Osteocyte (in vitro differentiated cells): ENCODE results near the gene BCL2. TPM values are rescaled to one million over a fixed set of nuclear protein-coding genes. Genes with fewer than 3 reads are reported as not detected.
"Not testable (repeated sequence)": the region's sequence is repeated elsewhere in the genome, so short reads cannot be mapped to it uniquely, and the experiment has no call there.

Source experiments
- DNase-seq: peaks from one replicate; pipeline ENCODE4 v3.0.0; 2021; ENCODE audit warnings: mixed read lengths; ENCODE audit not compliant: unreplicated experiment; ENCODE audit errors: extremely low spot score
- H3K27ac Mint-ChIP-seq: one replicate; pipeline ENCODE4 v1.8.0; 2021; ENCODE audit warnings: mild to moderate bottlenecking, mixed read lengths; ENCODE audit not compliant: unreplicated experiment
- H3K27me3 Mint-ChIP-seq: one replicate; pipeline ENCODE4 v1.8.0; 2021; ENCODE audit warnings: mixed read lengths; ENCODE audit not compliant: unreplicated experiment
- H3K36me3 Mint-ChIP-seq: one replicate; pipeline ENCODE4 v1.8.0; 2021; ENCODE audit warnings: mixed read lengths; ENCODE audit not compliant: unreplicated experiment
- H3K4me1 Mint-ChIP-seq: one replicate; pipeline ENCODE4 v1.8.0; 2021; ENCODE audit warnings: mixed read lengths; ENCODE audit not compliant: unreplicated experiment
- H3K4me3 Mint-ChIP-seq: one replicate; pipeline ENCODE4 v1.8.0; 2021; ENCODE audit warnings: mild to moderate bottlenecking, moderate library complexity, mixed read lengths; ENCODE audit not compliant: unreplicated experiment
- H3K9me3 Mint-ChIP-seq: one replicate; pipeline ENCODE4 v1.8.0; 2021; ENCODE audit warnings: mixed read lengths; ENCODE audit not compliant: unreplicated experiment
- total RNA-seq: library from RNA; stranded (reverse); gene quantifications from 2 replicates; pipeline ENCODE4 v1.2.1, GENCODE V29; 2021
- TF ChIP-seq, protein P1 (sequence below): fragments of 200-600 bp; sonication (generic); IDR thresholded peaks from 2 replicates; pipeline ENCODE4 v1.5.0; 2021; ENCODE audit warnings: antibody characterized with exemption, mild to moderate bottlenecking, moderate library complexity

Gene BCL2
- total RNA-seq, 1 donor from 2014 or later: 3.2 TPM

DNA sequence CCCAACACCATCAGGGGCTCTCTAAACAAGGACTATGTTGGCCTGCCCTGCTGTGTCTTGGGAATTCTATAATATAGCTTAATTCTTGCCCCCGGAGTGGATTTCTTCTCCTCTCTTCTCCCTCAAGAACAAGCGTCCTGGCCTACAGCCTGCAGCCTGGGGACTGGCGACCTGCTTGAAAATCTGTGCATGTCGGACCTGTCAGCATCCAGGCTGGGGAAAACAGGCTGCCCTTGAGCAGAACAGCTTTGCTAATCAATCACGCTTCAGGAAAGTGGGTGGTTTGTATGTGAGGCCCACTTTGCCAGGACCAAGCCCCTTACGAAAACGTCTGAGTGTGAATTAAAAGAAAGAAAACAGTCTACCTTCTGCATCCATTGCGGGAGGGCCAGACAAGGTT, 116.7 kb downstream of the BCL2 start:
- Mint-ChIP-seq H3K27ac (no peak overlapping the region), H3K4me1 (no peaks in the 10 kb centered on the region), H3K4me3 (no peak overlapping the region), H3K36me3 (no peaks in the 10 kb centered on the region), H3K27me3 (no peaks in the 10 kb centered on the region), H3K9me3 (no peaks in the 10 kb centered on the region)
- no peak for DNase-seq
- TF ChIP-seq, protein P1, sequence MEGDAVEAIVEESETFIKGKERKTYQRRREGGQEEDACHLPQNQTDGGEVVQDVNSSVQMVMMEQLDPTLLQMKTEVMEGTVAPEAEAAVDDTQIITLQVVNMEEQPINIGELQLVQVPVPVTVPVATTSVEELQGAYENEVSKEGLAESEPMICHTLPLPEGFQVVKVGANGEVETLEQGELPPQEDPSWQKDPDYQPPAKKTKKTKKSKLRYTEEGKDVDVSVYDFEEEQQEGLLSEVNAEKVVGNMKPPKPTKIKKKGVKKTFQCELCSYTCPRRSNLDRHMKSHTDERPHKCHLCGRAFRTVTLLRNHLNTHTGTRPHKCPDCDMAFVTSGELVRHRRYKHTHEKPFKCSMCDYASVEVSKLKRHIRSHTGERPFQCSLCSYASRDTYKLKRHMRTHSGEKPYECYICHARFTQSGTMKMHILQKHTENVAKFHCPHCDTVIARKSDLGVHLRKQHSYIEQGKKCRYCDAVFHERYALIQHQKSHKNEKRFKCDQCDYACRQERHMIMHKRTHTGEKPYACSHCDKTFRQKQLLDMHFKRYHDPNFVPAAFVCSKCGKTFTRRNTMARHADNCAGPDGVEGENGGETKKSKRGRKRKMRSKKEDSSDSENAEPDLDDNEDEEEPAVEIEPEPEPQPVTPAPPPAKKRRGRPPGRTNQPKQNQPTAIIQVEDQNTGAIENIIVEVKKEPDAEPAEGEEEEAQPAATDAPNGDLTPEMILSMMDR: no peak

DNA sequence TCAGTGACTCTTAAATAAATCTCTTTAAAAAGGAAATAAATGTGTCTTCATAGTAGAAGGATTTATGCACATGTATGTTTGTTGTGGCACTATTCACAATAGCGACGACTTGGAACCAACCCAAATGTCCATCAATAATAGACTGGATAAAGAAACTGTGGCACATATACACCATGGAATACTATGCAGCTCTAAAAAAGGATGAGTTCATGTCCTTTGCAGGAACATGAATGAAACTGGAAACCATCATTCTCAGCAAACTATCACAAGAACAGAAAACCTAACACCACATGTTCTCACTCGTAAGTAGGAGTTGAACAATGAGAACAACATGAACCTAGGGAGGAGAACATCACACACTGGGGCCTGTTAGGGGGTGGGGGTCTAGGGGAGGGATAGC, 118.1 kb downstream of the BCL2 start:
- not testable (repeated sequence) for H3K4me1 Mint-ChIP-seq, H3K27me3 Mint-ChIP-seq, H3K4me3 Mint-ChIP-seq, H3K9me3 Mint-ChIP-seq, DNase-seq, H3K36me3 Mint-ChIP-seq, H3K27ac Mint-ChIP-seq

DNA sequence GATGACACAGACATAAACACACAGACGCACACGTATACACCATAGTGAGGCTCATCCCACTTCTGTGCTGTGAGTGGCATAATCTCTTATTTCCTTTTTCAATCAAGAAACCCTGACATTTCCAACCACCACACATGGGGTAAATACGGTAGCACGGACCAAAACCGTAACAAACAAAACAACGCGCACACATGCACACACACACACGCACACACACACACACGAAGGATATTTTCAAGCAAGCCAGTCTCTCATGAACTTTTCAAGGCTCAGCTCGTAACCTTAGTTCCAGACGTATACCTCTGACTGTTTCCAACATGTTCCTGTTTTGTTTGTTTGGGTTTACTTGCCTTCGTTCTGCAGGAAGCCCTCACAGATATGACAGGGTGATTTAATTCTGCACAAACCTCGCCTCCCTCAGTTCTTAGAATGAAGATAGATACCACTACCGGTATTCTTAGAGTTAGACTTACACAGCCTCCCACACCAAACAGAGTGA, 119.8 kb downstream of the BCL2 start:
- H3K27ac Mint-ChIP-seq: no peak overlapping the region
- no peaks in the 10 kb centered on the region for H3K27me3 Mint-ChIP-seq
- H3K36me3 Mint-ChIP-seq: no peaks in the 10 kb centered on the region
- H3K9me3 Mint-ChIP-seq: no peaks in the 10 kb centered on the region
- DNase-seq: no peak
- no peak overlapping the region for H3K4me3 Mint-ChIP-seq
- no peaks in the 10 kb centered on the region for H3K4me1 Mint-ChIP-seq
- TF ChIP-seq, protein P1: no peak

DNA sequence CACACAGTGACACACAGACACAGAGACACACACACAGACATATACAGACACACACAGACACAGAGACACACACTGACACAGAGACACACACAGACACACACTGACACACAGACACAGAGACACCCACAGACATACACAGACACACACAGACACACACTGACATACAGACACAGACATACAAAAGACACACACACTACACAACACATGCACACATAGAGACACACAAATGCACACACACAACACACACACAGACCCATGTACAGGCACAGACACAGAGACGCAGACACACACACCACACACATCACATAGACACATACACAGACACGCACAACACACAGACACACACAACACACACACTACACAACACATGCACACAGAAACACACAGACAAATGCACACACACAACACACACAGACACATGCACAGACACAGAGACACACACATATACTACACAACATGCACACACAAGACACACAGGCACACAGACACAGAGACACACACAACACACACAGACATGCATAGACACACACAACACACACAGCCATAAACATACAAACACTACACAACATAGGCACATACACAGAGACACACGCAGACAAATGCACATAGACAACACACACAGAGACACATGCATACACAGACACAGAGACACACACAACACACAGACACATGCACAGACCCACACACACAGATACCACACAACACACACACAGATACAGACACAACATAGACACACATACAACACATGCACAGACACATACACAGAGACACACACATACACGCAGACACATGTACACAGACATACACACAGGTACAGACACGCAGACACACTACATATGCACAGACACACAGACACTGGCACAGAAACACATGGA, 120.5 kb downstream of the BCL2 start:
- no peak for DNase-seq
- no peaks in the 10 kb centered on the region for H3K36me3 Mint-ChIP-seq
- no peak overlapping the region for H3K4me3 Mint-ChIP-seq
- no peaks in the 10 kb centered on the region for H3K4me1 Mint-ChIP-seq
- H3K27ac Mint-ChIP-seq: no peak overlapping the region
- no peaks in the 10 kb centered on the region for H3K27me3 Mint-ChIP-seq
- no peaks in the 10 kb centered on the region for H3K9me3 Mint-ChIP-seq
- TF ChIP-seq, protein P1: no peak

DNA sequence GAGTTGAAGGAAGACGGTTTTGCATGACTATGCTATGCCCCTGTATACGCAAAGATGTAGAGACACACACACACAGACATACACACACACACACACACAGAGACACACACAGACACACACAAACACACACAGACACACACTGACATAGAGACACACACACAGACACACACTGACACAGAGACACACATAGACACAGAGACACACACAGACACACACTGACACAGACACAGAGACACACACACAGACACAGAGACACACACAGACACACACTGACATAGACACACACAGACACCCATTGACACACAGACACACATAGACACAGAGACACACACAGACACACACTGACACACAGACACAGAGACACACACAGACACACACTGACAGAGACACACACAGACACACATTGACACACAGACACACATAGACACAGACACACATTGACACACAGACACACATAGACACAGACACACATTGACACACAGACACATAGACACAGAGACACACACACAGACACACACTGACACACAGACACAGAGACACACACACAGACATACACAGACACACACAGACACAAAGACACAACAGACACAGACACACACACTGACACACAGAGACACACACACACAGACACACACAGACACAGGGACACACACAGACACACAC, 121.3 kb downstream of the BCL2 start:
- Mint-ChIP-seq H3K9me3 (no peaks in the 10 kb centered on the region), H3K27me3 (no peaks in the 10 kb centered on the region)
- TF ChIP-seq, protein P1: no peak

More for the DNA sequence above, 121.3 kb downstream of the BCL2 start:
- no peak overlapping the region for H3K27ac Mint-ChIP-seq
- H3K4me1 Mint-ChIP-seq: no peaks in the 10 kb centered on the region
- no peak for DNase-seq
- no peak overlapping the region for H3K4me3 Mint-ChIP-seq
- H3K36me3 Mint-ChIP-seq: no peaks in the 10 kb centered on the region
